ENCODE measurements around the gene TRIM65. TPM values are rescaled to one million over a fixed set of nuclear protein-coding genes. Genes with fewer than 3 reads are reported as not detected.

Gene TRIM65
- total and polyA plus RNA-seq, 2 of the 13 experiments (the other 11 are each of a cell fraction or from before 2014, with no cell fraction given), result 10.3 to 22.4 TPM

DNA sequence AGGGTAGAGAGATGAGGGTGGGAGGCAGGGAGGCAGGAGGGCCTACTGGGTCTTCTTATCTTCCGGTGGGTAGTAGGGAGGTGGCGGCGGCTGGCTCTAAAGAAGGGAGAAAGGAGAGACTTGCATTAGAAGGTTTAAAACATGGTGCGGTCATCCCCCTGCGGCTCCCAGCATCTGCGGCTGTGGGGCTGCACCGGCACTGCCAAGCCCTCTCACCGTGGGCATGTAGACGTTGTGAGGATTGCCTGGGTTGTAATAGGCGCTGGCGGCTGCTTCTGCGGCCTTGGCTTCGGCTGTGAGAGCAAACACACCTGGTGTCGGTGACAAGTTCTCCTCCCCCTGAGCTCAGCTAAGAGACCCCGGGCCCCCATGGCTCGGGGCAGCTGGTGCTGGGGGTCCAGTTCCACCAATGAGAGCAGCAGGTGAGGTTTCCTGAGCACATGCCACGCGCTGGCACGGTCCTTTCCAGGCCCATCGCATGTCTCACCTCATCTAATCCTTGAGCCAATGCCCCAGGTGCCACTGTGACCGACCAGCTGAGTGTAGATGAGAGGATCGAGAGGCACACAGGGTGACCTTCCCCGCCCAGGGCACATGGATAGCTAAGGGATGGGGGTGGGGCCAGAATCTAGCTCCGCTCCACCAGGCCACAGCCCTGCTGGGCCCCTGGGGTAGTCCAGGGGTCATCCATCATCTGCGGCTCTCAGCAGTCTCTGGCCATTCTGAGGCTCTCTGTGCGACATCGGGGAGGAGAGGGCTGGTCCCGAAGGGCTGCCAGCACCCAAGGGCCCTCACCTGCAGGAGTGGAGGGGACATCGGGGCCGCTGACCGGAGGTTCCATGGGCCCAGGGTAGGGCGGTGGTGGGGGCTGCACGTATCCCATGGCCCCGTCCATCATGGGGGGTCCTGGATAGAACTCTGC lies 49.8 kb downstream of the TRIM65 start (continued):
- TF ChIP-seq TCF12 (IDR thresholded peaks at IDR 0.05) (no peak), TCF12 (CRISPR knock-in tag; IDR thresholded peaks at IDR 0.05) (peak; percentile 98), PITX1 (CRISPR knock-in tag; IDR thresholded peaks at IDR 0.05) (peak; percentile 100), POGZ (CRISPR knock-in tag; IDR thresholded peaks at IDR 0.05) (peak; percentile 58; the same call in 1 of the 2 replicates), FOSL2 (CRISPR knock-in tag; IDR thresholded peaks at IDR 0.05) (peak; percentile 64), RXRB (CRISPR knock-in tag; IDR thresholded peaks at IDR 0.05; ENCODE audit: borderline replicate concordance) (peak; percentile 88), ZSCAN21 (CRISPR knock-in tag; IDR thresholded peaks at IDR 0.05; ENCODE audit: borderline replicate concordance) (peak; percentile 94), ESRRA (CRISPR knock-in tag; IDR thresholded peaks at IDR 0.05; ENCODE audit: low read depth) (peak; percentile 95), TAF15 (IDR thresholded peaks at IDR 0.05; ENCODE audit: low read depth, low read length, poor library complexity, severe bottlenecking) (peak; percentile 92)
- TF ChIP-seq, protein P1, sequence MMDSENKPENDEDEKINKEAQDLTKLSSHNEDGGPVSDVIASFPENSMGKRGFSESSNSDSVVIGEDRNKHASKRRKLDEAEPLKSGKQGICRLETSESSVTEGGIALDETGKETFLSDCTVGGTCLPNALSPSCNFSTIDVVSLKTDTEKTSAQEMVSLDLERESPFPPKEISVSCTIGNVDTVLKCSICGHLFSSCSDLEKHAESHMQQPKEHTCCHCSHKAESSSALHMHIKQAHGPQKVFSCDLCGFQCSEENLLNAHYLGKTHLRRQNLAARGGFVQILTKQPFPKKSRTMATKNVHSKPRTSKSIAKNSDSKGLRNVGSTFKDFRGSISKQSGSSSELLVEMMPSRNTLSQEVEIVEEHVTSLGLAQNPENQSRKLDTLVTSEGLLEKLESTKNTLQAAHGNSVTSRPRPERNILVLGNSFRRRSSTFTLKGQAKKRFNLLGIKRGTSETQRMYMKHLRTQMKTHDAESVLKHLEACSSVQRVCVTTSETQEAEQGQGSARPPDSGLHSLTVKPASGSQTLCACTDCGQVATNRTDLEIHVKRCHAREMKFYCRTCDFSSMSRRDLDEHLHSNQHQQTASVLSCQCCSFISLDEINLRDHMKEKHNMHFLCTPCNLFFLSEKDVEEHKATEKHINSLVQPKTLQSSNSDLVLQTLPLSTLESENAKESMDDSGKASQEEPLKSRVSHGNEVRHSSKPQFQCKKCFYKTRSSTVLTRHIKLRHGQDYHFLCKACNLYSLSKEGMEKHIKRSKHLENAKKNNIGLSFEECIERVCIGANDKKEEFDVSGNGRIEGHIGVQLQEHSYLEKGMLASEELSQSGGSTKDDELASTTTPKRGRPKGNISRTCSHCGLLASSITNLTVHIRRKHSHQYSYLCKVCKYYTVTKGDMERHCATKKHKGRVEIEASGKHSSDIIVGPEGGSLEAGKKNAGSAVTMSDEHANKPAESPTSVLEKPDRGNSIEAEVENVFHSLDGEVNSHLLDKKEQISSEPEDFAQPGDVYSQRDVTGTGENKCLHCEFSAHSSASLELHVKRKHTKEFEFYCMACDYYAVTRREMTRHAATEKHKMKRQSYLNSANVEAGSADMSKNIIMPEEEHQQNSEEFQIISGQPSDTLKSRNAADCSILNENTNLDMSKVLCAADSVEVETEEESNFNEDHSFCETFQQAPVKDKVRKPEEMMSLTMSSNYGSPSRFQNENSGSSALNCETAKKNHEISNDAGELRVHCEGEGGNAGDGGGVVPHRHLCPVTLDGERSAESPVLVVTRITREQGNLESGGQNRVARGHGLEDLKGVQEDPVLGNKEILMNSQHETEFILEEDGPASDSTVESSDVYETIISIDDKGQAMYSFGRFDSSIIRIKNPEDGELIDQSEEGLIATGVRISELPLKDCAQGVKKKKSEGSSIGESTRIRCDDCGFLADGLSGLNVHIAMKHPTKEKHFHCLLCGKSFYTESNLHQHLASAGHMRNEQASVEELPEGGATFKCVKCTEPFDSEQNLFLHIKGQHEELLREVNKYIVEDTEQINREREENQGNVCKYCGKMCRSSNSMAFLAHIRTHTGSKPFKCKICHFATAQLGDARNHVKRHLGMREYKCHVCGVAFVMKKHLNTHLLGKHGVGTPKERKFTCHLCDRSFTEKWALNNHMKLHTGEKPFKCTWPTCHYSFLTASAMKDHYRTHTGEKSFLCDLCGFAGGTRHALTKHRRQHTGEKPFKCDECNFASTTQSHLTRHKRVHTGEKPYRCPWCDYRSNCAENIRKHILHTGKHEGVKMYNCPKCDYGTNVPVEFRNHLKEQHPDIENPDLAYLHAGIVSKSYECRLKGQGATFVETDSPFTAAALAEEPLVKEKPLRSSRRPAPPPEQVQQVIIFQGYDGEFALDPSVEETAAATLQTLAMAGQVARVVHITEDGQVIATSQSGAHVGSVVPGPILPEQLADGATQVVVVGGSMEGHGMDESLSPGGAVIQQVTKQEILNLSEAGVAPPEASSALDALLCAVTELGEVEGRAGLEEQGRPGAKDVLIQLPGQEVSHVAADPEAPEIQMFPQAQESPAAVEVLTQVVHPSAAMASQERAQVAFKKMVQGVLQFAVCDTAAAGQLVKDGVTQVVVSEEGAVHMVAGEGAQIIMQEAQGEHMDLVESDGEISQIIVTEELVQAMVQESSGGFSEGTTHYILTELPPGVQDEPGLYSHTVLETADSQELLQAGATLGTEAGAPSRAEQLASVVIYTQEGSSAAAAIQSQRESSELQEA (CRISPR knock-in tag; IDR thresholded peaks at IDR 0.05; ENCODE audit: not compliant biosample characterization), result no peak
- TF ChIP-seq, protein P2, sequence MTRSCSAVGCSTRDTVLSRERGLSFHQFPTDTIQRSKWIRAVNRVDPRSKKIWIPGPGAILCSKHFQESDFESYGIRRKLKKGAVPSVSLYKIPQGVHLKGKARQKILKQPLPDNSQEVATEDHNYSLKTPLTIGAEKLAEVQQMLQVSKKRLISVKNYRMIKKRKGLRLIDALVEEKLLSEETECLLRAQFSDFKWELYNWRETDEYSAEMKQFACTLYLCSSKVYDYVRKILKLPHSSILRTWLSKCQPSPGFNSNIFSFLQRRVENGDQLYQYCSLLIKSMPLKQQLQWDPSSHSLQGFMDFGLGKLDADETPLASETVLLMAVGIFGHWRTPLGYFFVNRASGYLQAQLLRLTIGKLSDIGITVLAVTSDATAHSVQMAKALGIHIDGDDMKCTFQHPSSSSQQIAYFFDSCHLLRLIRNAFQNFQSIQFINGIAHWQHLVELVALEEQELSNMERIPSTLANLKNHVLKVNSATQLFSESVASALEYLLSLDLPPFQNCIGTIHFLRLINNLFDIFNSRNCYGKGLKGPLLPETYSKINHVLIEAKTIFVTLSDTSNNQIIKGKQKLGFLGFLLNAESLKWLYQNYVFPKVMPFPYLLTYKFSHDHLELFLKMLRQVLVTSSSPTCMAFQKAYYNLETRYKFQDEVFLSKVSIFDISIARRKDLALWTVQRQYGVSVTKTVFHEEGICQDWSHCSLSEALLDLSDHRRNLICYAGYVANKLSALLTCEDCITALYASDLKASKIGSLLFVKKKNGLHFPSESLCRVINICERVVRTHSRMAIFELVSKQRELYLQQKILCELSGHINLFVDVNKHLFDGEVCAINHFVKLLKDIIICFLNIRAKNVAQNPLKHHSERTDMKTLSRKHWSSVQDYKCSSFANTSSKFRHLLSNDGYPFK (CRISPR knock-in tag; IDR thresholded peaks at IDR 0.05; ENCODE audit: borderline replicate concordance), result no peak
- TF ChIP-seq, protein P3, sequence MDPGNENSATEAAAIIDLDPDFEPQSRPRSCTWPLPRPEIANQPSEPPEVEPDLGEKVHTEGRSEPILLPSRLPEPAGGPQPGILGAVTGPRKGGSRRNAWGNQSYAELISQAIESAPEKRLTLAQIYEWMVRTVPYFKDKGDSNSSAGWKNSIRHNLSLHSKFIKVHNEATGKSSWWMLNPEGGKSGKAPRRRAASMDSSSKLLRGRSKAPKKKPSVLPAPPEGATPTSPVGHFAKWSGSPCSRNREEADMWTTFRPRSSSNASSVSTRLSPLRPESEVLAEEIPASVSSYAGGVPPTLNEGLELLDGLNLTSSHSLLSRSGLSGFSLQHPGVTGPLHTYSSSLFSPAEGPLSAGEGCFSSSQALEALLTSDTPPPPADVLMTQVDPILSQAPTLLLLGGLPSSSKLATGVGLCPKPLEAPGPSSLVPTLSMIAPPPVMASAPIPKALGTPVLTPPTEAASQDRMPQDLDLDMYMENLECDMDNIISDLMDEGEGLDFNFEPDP (CRISPR knock-in tag; conservative IDR thresholded peaks at IDR 0.05), result no peak
- TF ChIP-seq, protein P4, sequence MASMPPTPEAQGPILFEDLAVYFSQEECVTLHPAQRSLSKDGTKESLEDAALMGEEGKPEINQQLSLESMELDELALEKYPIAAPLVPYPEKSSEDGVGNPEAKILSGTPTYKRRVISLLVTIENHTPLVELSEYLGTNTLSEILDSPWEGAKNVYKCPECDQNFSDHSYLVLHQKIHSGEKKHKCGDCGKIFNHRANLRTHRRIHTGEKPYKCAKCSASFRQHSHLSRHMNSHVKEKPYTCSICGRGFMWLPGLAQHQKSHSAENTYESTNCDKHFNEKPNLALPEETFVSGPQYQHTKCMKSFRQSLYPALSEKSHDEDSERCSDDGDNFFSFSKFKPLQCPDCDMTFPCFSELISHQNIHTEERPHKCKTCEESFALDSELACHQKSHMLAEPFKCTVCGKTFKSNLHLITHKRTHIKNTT (CRISPR knock-in tag; IDR thresholded peaks at IDR 0.05), result no peak

Data from HepG2 (cell line).